Measurements from ENCODE around the gene KDM3B. TPM values are rescaled to one million over a fixed set of nuclear protein-coding genes. Genes with fewer than 3 reads are reported as not detected.
"Not testable (repeated sequence)": the region's sequence is repeated elsewhere in the genome, so short reads cannot be mapped to it uniquely, and the experiment has no call there.

KDM3B gene
- total RNA-seq, 4 donors from 2014 or later = 49.1 to 112 (median 65.1) TPM

DNA sequence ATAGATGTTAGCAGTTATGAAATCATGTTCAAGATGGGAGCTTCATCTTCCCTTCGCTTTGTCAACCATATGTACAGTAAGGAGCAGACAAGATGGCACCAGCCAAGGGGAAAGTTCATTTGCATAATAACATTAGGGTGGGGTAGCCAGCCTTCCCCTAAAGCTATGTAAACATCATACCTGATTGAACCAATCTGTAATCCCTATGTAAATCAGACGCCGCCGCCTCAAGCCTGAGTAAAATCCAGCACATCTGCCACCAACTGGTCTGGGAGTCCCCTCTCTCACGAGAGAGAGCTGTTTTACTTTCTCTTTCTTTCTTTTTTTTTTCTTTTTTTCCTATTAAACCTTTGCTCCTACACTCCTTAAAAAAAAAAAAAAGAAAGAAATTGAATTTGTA, 55.5 kb downstream of the KDM3B start:
- TF ChIP-seq, protein P1, sequence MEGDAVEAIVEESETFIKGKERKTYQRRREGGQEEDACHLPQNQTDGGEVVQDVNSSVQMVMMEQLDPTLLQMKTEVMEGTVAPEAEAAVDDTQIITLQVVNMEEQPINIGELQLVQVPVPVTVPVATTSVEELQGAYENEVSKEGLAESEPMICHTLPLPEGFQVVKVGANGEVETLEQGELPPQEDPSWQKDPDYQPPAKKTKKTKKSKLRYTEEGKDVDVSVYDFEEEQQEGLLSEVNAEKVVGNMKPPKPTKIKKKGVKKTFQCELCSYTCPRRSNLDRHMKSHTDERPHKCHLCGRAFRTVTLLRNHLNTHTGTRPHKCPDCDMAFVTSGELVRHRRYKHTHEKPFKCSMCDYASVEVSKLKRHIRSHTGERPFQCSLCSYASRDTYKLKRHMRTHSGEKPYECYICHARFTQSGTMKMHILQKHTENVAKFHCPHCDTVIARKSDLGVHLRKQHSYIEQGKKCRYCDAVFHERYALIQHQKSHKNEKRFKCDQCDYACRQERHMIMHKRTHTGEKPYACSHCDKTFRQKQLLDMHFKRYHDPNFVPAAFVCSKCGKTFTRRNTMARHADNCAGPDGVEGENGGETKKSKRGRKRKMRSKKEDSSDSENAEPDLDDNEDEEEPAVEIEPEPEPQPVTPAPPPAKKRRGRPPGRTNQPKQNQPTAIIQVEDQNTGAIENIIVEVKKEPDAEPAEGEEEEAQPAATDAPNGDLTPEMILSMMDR (IDR thresholded peaks at IDR 0.05) = no peak
- no peak for TF ChIP-seq EP300 (IDR thresholded peaks at IDR 0.05)
- no peak for TF ChIP-seq POLR2AphosphoS5 (IDR thresholded peaks at IDR 0.05)
- TF ChIP-seq POLR2A (IDR thresholded peaks at IDR 0.05) = no peak
- no peaks in the 10 kb centered on the region for H3K27me3 ChIP-seq
- H3K4me1 ChIP-seq = no peaks in the 10 kb centered on the region
- no peaks in the 10 kb centered on the region for H3K9me3 ChIP-seq
- no peak for DNase-seq (ENCODE audit: low spot score in 2 of 2)
- H3K27ac ChIP-seq = no peak overlapping the region
- H3K4me3 ChIP-seq = no peak overlapping the region
- H3K36me3 ChIP-seq = peaks cover 38% of the 10 kb centered on the region
- 49% methylated on average over 5 of the region's 5 CpGs for WGBS

DNA sequence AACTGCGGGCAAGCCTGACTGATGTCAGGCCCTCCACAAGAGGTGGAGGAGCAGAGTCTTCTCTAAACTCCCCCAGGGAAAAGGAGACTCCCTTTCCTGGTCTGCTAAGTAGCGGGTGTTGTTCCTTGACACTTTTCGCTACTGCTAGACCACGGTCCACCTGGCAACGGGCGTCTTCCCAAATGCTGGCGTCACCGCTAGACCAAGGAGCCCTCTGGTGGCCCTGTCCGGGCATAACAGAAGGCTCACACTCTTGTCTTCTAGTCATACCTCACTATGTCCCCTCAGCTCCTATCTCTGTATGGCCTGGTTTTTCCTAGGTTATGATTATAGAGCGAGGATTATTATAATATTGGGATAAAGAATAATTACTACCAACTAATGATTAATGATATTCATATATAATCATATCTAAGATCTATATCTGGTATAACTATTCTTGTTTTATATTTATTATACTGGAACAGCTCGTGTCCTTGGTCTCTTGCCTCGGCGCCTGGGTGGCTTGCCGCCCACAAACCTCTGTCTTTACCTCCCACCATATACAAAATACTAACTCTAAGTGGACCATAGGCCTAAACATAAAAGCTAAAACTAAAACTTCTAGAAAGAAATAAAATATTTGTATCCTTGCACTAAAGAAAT, 58.6 kb downstream of the KDM3B start:
- DNase-seq (ENCODE audit: low spot score in 2 of 2) = peak in 1 of 2 donors; percentile 65
- H3K36me3 ChIP-seq = peaks cover 64% of the 10 kb centered on the region
- WGBS = 81% methylated on average over 13 of the region's 14 CpGs

DNA sequence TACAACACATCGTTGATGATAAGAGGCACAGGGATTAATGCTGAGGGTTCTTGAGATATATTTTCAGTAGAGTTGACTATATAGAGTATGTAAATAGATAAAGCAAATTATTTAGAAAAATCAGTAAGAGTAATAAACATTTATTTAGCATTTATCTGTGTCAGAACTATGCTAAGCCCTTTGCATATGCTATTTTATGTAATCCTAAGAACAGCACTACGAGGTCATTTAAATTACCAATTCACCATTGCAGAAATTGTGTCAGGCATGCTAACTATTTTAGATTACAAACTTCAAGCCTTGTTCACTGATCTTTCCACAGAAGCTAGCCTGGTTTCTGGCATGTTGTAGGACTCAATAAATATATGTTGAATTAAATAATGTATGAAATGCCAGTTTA, 66.0 kb downstream of the KDM3B start:
- TF ChIP-seq, protein P1 (IDR thresholded peaks at IDR 0.05) = no peak
- TF ChIP-seq EP300 (IDR thresholded peaks at IDR 0.05) = no peak
- no peak for TF ChIP-seq POLR2AphosphoS5 (IDR thresholded peaks at IDR 0.05)
- TF ChIP-seq POLR2A (IDR thresholded peaks at IDR 0.05) = no peak
- Histone ChIP-seq H3K27me3 (no peaks in the 10 kb centered on the region), H3K9me3 (no peaks in the 10 kb centered on the region), H3K4me1 (no peaks in the 10 kb centered on the region), H3K36me3 (peaks cover 100% of the 10 kb centered on the region), H3K27ac (no peak overlapping the region), H3K4me3 (no peak overlapping the region)
- no peak for DNase-seq (ENCODE audit: low spot score in 2 of 2)
- 96% methylated on average over 2 of the region's 2 CpGs for WGBS

More for the DNA sequence above, 58.6 kb downstream of the KDM3B start:
- TF ChIP-seq, protein P1 (IDR thresholded peaks at IDR 0.05) = peak in 1 of 2 donors; percentile 44
- H3K4me1 ChIP-seq, H3K27ac ChIP-seq, H3K27me3 ChIP-seq, H3K4me3 ChIP-seq, H3K9me3 ChIP-seq: not testable (repeated sequence)

DNA sequence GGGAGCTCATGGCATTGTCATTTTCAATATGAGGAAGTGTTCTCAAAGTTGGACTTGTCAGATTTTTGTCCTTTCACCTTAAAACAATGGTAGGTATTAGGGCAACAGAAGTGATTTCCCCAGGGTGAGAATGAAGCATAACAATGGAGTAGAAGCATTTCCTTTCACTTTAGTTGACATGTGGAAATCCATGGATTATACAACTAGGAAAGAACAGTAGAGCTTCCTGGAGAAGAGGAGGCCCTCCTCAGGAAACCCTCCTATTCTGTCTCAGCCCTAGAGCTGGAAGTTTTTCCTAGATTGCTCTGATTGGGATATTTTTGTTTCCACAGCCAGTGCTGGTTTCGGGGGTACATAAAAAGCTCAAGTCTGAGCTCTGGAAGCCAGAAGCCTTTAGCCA, 72.6 kb downstream of the KDM3B start:
- Histone ChIP-seq H3K9me3 (no peaks in the 10 kb centered on the region), H3K27me3 (no peaks in the 10 kb centered on the region), H3K36me3 (peaks cover 99% of the 10 kb centered on the region), H3K27ac (no peak overlapping the region), H3K4me3 (no peak overlapping the region), H3K4me1 (no peaks in the 10 kb centered on the region)
- TF ChIP-seq, protein P1 (IDR thresholded peaks at IDR 0.05) = no peak
- TF ChIP-seq POLR2A (IDR thresholded peaks at IDR 0.05) = no peak
- WGBS = 100% methylated on average over 1 of the region's 1 CpG
- no peak for DNase-seq (ENCODE audit: low spot score in 2 of 2)

DNA sequence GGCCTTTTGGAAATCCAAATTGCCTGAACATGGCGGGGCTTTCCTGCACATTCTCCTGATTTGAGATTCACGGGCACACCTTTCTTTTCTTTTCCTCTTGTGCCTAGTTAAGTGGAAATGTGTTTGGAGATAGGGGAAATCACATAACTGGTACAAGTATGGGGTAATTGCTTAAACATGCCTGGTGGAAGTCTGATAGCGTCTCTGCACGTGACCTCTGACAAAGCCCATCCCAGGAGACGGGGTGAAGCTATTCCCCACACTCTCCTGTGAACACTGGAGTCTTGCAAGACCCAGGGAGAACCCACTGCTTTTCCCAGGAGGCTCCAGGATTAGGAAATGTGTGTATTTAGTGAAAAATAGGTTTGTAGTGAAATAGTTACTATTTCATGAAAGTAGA, 83.5 kb downstream of the KDM3B start:
- Histone ChIP-seq H3K4me3 (no peak overlapping the region), H3K36me3 (peaks cover 61% of the 10 kb centered on the region), H3K9me3 (no peaks in the 10 kb centered on the region), H3K4me1 (peaks cover 22% of the 10 kb centered on the region), H3K27ac (no peak overlapping the region), H3K27me3 (no peaks in the 10 kb centered on the region)
- TF ChIP-seq POLR2AphosphoS5 (IDR thresholded peaks at IDR 0.05) (no peak), EP300 (IDR thresholded peaks at IDR 0.05) (no peak), POLR2A (IDR thresholded peaks at IDR 0.05) (no peak)
- TF ChIP-seq, protein P1 (IDR thresholded peaks at IDR 0.05) = no peak
- peak in 1 of 2 donors; percentile 20 for DNase-seq (ENCODE audit: low spot score in 2 of 2)
- 73% methylated on average over 5 of the region's 5 CpGs for WGBS

Measured in suprapubic skin (tissue), 4 donors.